DOHH2 (cell line): Measurements from ENCODE around the gene MCF2L2.

Source experiments
- H3F3A ChIP-seq: fragments of 200-600 bp; sonication (generic), shearing (Covaris generic); 2 replicates; pipeline ENCODE4 v1.6.0; 2016; ENCODE audit warnings: antibody characterized with exemption, mild to moderate bottlenecking; ENCODE audit not compliant: control insufficient read depth, insufficient read depth
- H3K27ac ChIP-seq: fragments of 200-600 bp; sonication (generic); 2 replicates; pipeline ENCODE4 v1.5.1; 2014; ENCODE audit warnings: low read depth, mild to moderate bottlenecking, low read length, moderate library complexity
- H3K27me3 ChIP-seq: fragments of 200-600 bp; sonication (generic); 2 replicates; pipeline ENCODE4 v1.6.1; 2014; ENCODE audit warnings: mild to moderate bottlenecking, low read length, mixed read lengths; ENCODE audit not compliant: control insufficient read depth
- H3K36me3 ChIP-seq: fragments of 200-600 bp; sonication (generic); 2 replicates; pipeline ENCODE4 v1.6.1; 2014; ENCODE audit warnings: mild to moderate bottlenecking, low read length, moderate library complexity, mixed read lengths; ENCODE audit not compliant: control insufficient read depth
- H3K4me1 ChIP-seq: fragments of 200-600 bp; sonication (generic); 2 replicates; pipeline ENCODE4 v1.6.1; 2014; ENCODE audit warnings: mild to moderate bottlenecking, low read length, mixed read lengths; ENCODE audit not compliant: control insufficient read depth
- H3K4me2 ChIP-seq: fragments of 200-600 bp; sonication (generic); 2 replicates; pipeline ENCODE4 v1.6.0; 2014; ENCODE audit warnings: mild to moderate bottlenecking, low read length, moderate library complexity
- H3K4me3 ChIP-seq: fragments of 200-600 bp; sonication (generic); 2 replicates; pipeline ENCODE4 v1.5.1; 2014; ENCODE audit warnings: mild to moderate bottlenecking, low read length, mixed read lengths
- H3K79me2 ChIP-seq: fragments of 200-600 bp; sonication (generic); 2 replicates; pipeline ENCODE4 v1.6.1; 2014; ENCODE audit warnings: mild to moderate bottlenecking, low read length, mixed read lengths; ENCODE audit not compliant: control insufficient read depth
- H3K9me2 ChIP-seq: fragments of 200-600 bp; sonication (generic); replicated peaks from 2 replicates; pipeline ENCODE4 v1.6.1; 2014; ENCODE audit warnings: mild to moderate bottlenecking, low read length, mixed read lengths; ENCODE audit not compliant: control insufficient read depth
- H3K9me3 ChIP-seq: fragments of 200-600 bp; sonication (generic); 2 replicates; pipeline ENCODE4 v1.6.1; 2014; ENCODE audit warnings: antibody characterized with exemption, low read length, mixed read lengths; ENCODE audit not compliant: control insufficient read depth, insufficient read depth
- H4K20me1 ChIP-seq: fragments of 200-600 bp; sonication (generic); 2 replicates; pipeline ENCODE4 v1.6.0; 2014; ENCODE audit warnings: low read depth, mild to moderate bottlenecking, antibody characterized with exemption, low read length, moderate library complexity; ENCODE audit not compliant: control insufficient read depth, insufficient read depth
- EZH2phosphoT487 ChIP-seq: fragments of 200-600 bp; sonication (generic); IDR thresholded peaks from 2 replicates; pipeline ENCODE4 v1.6.1; 2017; ENCODE audit warnings: borderline replicate concordance, mild to moderate bottlenecking, antibody characterized with exemption, low read length, moderate library complexity, mixed read lengths
- TF ChIP-seq, protein P1 (sequence below): fragments of 200-600 bp; sonication (generic); IDR thresholded peaks from one replicate; pipeline ENCODE4 v1.5.1; 2014; ENCODE audit warnings: antibody characterized with exemption, mild to moderate bottlenecking, low read depth, low read length; ENCODE audit not compliant: poor library complexity, severe bottlenecking

The MCF2L2 gene

DNA sequence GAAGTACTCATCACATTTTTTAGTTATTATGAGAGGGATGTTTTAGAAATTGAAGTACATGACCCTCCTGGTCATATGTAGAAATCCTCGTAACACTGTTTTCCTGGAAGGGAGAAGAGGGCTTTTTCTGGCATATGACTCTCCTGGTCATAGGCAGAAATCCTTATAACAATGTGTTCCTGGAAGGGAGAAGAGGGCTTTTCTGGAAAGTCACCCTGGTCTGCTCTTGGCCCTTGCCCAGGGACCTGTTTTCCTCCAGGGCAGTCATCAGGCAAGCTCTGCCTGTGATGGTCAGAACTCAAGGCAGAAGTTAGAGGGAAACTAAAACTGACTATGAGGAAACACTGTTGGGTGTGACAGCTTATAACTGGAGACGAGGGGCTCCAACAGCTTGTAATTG is 293.6 kb downstream of the MCF2L2 start:
- no peaks in the 10 kb centered on the region for H3K9me2 ChIP-seq
- TF ChIP-seq, protein P1, sequence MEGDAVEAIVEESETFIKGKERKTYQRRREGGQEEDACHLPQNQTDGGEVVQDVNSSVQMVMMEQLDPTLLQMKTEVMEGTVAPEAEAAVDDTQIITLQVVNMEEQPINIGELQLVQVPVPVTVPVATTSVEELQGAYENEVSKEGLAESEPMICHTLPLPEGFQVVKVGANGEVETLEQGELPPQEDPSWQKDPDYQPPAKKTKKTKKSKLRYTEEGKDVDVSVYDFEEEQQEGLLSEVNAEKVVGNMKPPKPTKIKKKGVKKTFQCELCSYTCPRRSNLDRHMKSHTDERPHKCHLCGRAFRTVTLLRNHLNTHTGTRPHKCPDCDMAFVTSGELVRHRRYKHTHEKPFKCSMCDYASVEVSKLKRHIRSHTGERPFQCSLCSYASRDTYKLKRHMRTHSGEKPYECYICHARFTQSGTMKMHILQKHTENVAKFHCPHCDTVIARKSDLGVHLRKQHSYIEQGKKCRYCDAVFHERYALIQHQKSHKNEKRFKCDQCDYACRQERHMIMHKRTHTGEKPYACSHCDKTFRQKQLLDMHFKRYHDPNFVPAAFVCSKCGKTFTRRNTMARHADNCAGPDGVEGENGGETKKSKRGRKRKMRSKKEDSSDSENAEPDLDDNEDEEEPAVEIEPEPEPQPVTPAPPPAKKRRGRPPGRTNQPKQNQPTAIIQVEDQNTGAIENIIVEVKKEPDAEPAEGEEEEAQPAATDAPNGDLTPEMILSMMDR: no peak
- TF ChIP-seq EZH2phosphoT487: no peak
- no peaks in the 10 kb centered on the region for H4K20me1 ChIP-seq
- no peaks in the 10 kb centered on the region for H3K9me3 ChIP-seq
- no peaks in the 10 kb centered on the region for H3F3A ChIP-seq
- no peak overlapping the region for H3K4me3 ChIP-seq
- no peak overlapping the region for H3K27ac ChIP-seq
- H3K36me3 ChIP-seq: no peaks in the 10 kb centered on the region
- peaks cover 41% of the 10 kb centered on the region for H3K27me3 ChIP-seq
- H3K4me2 ChIP-seq: no peak overlapping the region
- H3K79me2 ChIP-seq: no peaks in the 10 kb centered on the region
- no peaks in the 10 kb centered on the region for H3K4me1 ChIP-seq

DNA sequence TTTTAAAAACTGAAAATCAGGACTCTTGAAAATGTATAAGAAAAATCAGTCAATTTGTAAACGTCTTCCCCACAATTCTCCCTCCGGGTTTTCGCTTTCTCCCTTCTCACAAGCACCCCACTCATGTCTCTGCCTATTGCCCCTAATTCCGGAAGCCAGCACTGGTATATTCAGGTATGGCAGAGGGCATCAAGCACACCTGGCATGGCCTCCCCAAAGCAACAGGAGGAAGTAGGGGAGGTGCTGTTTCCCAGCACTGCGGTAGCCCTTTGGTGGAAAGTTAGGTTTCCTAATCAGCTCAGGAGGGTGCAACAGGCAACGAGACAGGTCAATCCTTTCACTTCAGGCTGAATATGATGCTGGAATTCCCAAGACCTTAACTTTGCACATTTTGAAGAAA is 296.0 kb downstream of the MCF2L2 start:
- H3K27me3 ChIP-seq: peaks cover 30% of the 10 kb centered on the region
- no peaks in the 10 kb centered on the region for H3K36me3 ChIP-seq
- H3K4me3 ChIP-seq: no peak overlapping the region
- TF ChIP-seq, protein P1: no peak
- TF ChIP-seq EZH2phosphoT487: no peak
- H3K27ac ChIP-seq: no peak overlapping the region
- no peaks in the 10 kb centered on the region for H3F3A ChIP-seq
- H3K4me1 ChIP-seq: peaks cover 9% of the 10 kb centered on the region
- peaks cover 6% of the 10 kb centered on the region; the same call in 1 of the 2 replicates for H3K9me3 ChIP-seq
- H4K20me1 ChIP-seq: no peaks in the 10 kb centered on the region
- no peak overlapping the region for H3K4me2 ChIP-seq
- H3K79me2 ChIP-seq: no peaks in the 10 kb centered on the region
- no peaks in the 10 kb centered on the region for H3K9me2 ChIP-seq

DNA sequence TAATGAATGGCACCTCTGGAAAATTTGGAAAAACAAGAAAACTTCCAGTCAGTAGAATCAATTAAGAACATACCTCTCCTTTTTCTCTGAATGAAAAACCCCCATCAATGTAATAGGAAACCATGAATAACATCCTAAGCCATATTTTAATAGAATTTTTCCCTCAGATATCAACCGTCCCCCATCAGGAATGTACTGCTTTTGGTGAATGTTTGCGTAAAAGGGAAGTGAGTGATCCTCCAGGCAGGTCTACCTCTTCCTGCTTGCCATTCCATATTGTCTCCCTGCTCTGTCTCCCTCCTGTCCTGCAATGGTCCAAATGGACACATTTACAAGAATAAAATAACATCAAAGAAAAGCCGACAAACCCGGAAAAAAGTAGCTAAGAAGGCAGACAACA is 296.7 kb downstream of the MCF2L2 start:
- Histone ChIP-seq H3K79me2 (no peaks in the 10 kb centered on the region), H3F3A (no peaks in the 10 kb centered on the region), H3K4me1 (peaks cover 10% of the 10 kb centered on the region), H3K9me2 (no peaks in the 10 kb centered on the region), H3K27ac (no peak overlapping the region), H4K20me1 (no peaks in the 10 kb centered on the region), H3K4me2 (no peak overlapping the region), H3K27me3 (peaks cover 30% of the 10 kb centered on the region), H3K9me3 (peaks cover 6% of the 10 kb centered on the region; the same call in 1 of the 2 replicates), H3K4me3 (no peak overlapping the region), H3K36me3 (no peaks in the 10 kb centered on the region)
- no peak for TF ChIP-seq EZH2phosphoT487
- TF ChIP-seq, protein P1: no peak

DNA sequence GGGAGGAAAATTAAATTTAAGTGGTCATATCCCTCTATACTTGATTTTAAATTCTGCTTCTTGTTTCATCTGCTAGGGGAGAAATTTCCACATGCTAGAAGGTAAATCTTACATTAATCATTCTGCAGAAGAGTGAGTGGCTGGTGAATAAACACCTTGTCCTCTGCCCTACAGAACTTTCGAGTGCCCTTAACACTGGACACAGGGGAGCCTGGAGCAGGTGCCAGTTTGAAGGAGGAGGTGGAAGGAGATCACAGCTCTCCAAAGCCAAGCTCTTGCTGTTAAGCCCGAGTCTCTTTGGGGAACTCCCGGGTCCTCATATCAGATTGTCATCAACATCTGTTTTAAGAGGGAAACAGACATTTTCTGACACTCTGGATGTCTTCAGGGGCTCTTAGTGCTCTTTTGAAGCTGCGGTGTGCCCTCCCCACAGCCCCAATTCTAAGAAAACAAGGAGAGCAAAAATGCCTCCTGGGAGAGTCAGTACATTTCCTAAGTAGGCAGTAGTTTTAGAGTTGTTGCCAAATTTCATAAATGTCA is 297.2 kb downstream of the MCF2L2 start:
- Histone ChIP-seq H4K20me1 (no peaks in the 10 kb centered on the region), H3K4me2 (no peak overlapping the region), H3F3A (no peaks in the 10 kb centered on the region), H3K9me3 (peaks cover 6% of the 10 kb centered on the region; the same call in 1 of the 2 replicates), H3K27me3 (peaks cover 30% of the 10 kb centered on the region), H3K4me1 (peaks cover 10% of the 10 kb centered on the region), H3K4me3 (no peak overlapping the region), H3K9me2 (no peaks in the 10 kb centered on the region), H3K79me2 (no peaks in the 10 kb centered on the region), H3K36me3 (no peaks in the 10 kb centered on the region), H3K27ac (no peak overlapping the region)
- no peak for TF ChIP-seq EZH2phosphoT487
- TF ChIP-seq, protein P1: no peak
